ENCODE measurements around the gene PET100. TPM values are rescaled to one million over a fixed set of nuclear protein-coding genes. Genes with fewer than 3 reads are reported as not detected.

PET100 gene
- total and polyA plus RNA-seq, 2 experiments from 2014 or later = 8.6 to 636 TPM

DNA sequence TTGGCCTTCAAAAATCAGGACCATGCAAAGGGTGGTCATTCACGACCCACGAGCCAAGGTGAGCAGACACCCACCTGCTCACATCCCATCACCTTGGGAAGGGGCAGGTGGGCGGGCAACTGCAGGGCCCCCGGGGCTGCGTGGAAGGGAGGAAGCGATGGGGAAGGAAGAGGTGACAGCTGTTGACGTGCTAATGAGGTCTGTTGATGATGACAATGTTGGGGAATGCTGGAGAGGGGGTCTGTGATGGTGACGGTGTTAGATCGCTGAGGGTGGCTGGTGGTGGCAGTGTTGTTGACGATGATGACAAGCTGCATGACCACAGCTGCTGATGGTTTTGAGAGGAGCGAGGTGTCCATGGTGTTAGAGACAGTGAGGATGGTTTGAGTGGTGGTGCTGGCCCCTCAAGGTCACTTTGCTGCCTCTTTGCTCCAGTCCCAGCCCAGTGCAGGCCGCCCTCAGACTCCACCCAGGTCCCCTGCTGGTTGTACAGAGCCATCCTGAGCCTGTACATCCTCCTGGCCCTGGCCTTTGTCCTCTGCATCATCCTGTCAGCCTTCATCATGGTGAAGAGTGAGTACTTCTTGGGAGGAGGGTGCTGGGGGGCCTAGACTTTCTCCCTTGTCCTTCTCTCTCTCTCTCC, 48.2 kb downstream of the PET100 start:
- Histone ChIP-seq H3K36me3 (ENCODE audit: insufficient read depth) (no peaks in the 10 kb centered on the region; the same call in 1 of the 2 replicates), H3K4me3 (no peak overlapping the region), H3K27me3 (ENCODE audit: insufficient read depth) (peaks cover 10% of the 10 kb centered on the region; the same call in 1 of the 2 replicates), H3K9me2 (ENCODE audit: insufficient read depth) (no peaks in the 10 kb centered on the region), H3K4me2 (no peak overlapping the region), H3K27ac (ENCODE audit: low read depth) (no peak overlapping the region), H3K79me2 (replicated peaks; ENCODE audit: insufficient read depth) (0 out of 2 replicates have a peak, but pooled peaks cover 3% of the 10 kb centered on the region), H2AFZ (no peak overlapping the region), H3F3A (replicated peaks; ENCODE audit: low read depth) (0 out of 2 replicates have a peak, but pooled peaks cover 3% of the 10 kb centered on the region), H3K4me1 (ENCODE audit: insufficient read depth) (no peaks in the 10 kb centered on the region), H4K20me1 (replicated peaks; ENCODE audit: insufficient read depth) (peaks cover 3% of the 10 kb centered on the region; the same call in 1 of the 2 replicates)
- H3K4me3 Mint-ChIP-seq = no peak overlapping the region
- ATAC-seq (no peak), DNase-seq (ENCODE audit: low spot score) (no peak)
- H3K27me3 Mint-ChIP-seq (ENCODE audit: insufficient read depth, low read depth, poor library complexity) = peaks cover 26% of the 10 kb centered on the region
- H3K27ac Mint-ChIP-seq = no peak overlapping the region
- H3K9me3 Mint-ChIP-seq = peaks cover 6% of the 10 kb centered on the region
- TF ChIP-seq EZH2 (IDR thresholded peaks at IDR 0.05; ENCODE audit: low read depth, unreplicated experiment) (no peak), ZNF331 (CRISPR knock-in tag; IDR thresholded peaks at IDR 0.05; ENCODE audit: low read depth) (no peak)
- TF ChIP-seq, protein P1, sequence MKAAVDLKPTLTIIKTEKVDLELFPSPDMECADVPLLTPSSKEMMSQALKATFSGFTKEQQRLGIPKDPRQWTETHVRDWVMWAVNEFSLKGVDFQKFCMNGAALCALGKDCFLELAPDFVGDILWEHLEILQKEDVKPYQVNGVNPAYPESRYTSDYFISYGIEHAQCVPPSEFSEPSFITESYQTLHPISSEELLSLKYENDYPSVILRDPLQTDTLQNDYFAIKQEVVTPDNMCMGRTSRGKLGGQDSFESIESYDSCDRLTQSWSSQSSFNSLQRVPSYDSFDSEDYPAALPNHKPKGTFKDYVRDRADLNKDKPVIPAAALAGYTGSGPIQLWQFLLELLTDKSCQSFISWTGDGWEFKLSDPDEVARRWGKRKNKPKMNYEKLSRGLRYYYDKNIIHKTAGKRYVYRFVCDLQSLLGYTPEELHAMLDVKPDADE (IDR thresholded peaks at IDR 0.05) = no peak
- H3K4me1 Mint-ChIP-seq = peaks cover 4% of the 10 kb centered on the region; the same call in 1 of the 3 replicates
- H3K36me3 Mint-ChIP-seq (ENCODE audit: low read depth) = peaks cover 8% of the 10 kb centered on the region

DNA sequence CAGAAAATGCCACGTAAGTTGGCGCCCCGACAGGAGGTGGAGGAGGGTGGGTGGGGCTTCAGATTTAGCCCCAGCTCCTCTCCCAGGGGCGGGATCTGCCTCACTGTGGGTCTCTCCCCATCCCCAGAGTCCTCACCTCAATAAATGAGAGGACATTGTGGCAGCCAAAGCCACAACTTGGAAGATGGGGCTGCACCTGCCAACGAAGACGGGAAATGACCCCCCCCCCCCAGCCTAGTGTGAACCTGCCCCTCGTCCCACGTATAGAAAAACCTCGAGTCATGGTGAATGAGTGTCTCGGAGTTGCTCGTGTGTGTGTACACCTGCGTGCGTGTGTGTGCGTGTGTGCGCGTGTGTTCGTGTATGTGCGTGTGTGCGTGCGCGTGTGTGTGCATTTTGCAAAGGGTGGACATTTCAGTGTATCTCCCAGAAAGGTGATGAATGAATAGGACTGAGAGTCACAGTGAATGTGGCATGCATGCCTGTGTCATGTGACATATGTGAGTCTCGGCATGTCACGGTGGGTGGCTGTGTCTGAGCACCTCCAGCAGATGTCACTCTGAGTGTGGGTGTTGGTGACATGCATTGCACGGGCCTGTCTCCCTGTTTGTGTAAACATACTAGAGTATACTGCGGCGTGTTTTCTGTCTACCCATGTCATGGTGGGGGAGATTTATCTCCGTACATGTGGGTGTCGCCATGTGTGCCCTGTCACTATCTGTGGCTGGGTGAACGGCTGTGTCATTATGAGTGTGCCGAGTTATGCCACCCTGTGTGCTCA, 49.6 kb downstream of the PET100 start:
- Histone ChIP-seq H3K27ac (ENCODE audit: low read depth) (no peak overlapping the region), H3K36me3 (ENCODE audit: insufficient read depth) (no peaks in the 10 kb centered on the region; the same call in 1 of the 2 replicates), H3K4me3 (no peak overlapping the region), H3K4me1 (ENCODE audit: insufficient read depth) (no peaks in the 10 kb centered on the region), H3K9me2 (ENCODE audit: insufficient read depth) (no peaks in the 10 kb centered on the region), H3K4me2 (no peak overlapping the region), H4K20me1 (replicated peaks; ENCODE audit: insufficient read depth) (peaks cover 8% of the 10 kb centered on the region), H3K27me3 (ENCODE audit: insufficient read depth) (peaks cover 10% of the 10 kb centered on the region; the same call in 1 of the 2 replicates), H3K79me2 (replicated peaks; ENCODE audit: insufficient read depth) (0 out of 2 replicates have a peak, but pooled peaks cover 3% of the 10 kb centered on the region), H3F3A (replicated peaks; ENCODE audit: low read depth) (0 out of 2 replicates have a peak, but pooled peaks cover 3% of the 10 kb centered on the region), H2AFZ (no peak overlapping the region)
- Mint-ChIP-seq H3K9me3 (peaks cover under 1% of the 10 kb centered on the region; the same call in 1 of the 3 replicates), H3K27ac (no peak overlapping the region), H3K36me3 (ENCODE audit: low read depth) (peaks cover 20% of the 10 kb centered on the region), H3K4me1 (peaks cover 4% of the 10 kb centered on the region; the same call in 1 of the 3 replicates), H3K4me3 (no peak overlapping the region), H3K27me3 (ENCODE audit: insufficient read depth, low read depth, poor library complexity) (peaks cover 28% of the 10 kb centered on the region)
- ATAC-seq (no peak), DNase-seq (ENCODE audit: low spot score) (no peak)
- TF ChIP-seq ZNF114 (CRISPR knock-in tag; IDR thresholded peaks at IDR 0.05) (no peak), EZH2phosphoT487 (IDR thresholded peaks at IDR 0.05; ENCODE audit: unreplicated experiment) (no peak), NANOG (IDR thresholded peaks at IDR 0.05; ENCODE audit: borderline replicate concordance) (no peak), POLR2AphosphoS5 (IDR thresholded peaks at IDR 0.05; ENCODE audit: low read depth) (no peak), JUNB (IDR thresholded peaks at IDR 0.05; ENCODE audit: unreplicated experiment) (no peak)
- TF ChIP-seq, protein P2, sequence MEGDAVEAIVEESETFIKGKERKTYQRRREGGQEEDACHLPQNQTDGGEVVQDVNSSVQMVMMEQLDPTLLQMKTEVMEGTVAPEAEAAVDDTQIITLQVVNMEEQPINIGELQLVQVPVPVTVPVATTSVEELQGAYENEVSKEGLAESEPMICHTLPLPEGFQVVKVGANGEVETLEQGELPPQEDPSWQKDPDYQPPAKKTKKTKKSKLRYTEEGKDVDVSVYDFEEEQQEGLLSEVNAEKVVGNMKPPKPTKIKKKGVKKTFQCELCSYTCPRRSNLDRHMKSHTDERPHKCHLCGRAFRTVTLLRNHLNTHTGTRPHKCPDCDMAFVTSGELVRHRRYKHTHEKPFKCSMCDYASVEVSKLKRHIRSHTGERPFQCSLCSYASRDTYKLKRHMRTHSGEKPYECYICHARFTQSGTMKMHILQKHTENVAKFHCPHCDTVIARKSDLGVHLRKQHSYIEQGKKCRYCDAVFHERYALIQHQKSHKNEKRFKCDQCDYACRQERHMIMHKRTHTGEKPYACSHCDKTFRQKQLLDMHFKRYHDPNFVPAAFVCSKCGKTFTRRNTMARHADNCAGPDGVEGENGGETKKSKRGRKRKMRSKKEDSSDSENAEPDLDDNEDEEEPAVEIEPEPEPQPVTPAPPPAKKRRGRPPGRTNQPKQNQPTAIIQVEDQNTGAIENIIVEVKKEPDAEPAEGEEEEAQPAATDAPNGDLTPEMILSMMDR (conservative IDR thresholded peaks at IDR 0.05; ENCODE audit: low read depth in 2 of 2) = peak in 1 of 2 experiments; percentile 35; a peak in 2 of 4 replicates
